ENCODE data around the gene DEFB116. TPM values are rescaled to one million over a fixed set of nuclear protein-coding genes. Genes with fewer than 3 reads are reported as not detected.
A peak's percentile ranks its signal among the peaks of the same experiment; 100 is the strongest.
"Not testable (repeated sequence)": the region's sequence is repeated elsewhere in the genome, so short reads cannot be mapped to it uniquely, and the experiment has no call there.

The DEFB116 gene
- polyA plus RNA-seq (2012; ENCODE audit: low read depth, missing spikeins), result not detected

GRCh38 chr20:31308535-31309162 lies at the start of gene DEFB116:
DEFB116 (minus strand) TSS chr20:31308585; CDS start chr20:31308585, 0 bp downstream.
- DNase-seq (ENCODE audit: insufficient read length, low spot score) (no peak), FAIRE-seq (no peak)
- TF ChIP-seq PAX5 (IDR thresholded peaks at IDR 0.05; ENCODE audit: insufficient read depth, low read length, severe bottlenecking), result no peak
- no peak for TF ChIP-seq SPI1 (IDR thresholded peaks at IDR 0.05; ENCODE audit: low read depth, low read length)
- TF ChIP-seq POU2F2 (IDR thresholded peaks at IDR 0.05; ENCODE audit: low read depth, low read length), result no peak
- TF ChIP-seq TAF1 (IDR thresholded peaks at IDR 0.05; ENCODE audit: low read depth, low read length), result no peak
- TF ChIP-seq POLR2AphosphoS5 (IDR thresholded peaks at IDR 0.05; ENCODE audit: low read depth, low read length), result no peak

- FAIRE-seq, result no peak
- TF ChIP-seq TAF1 (IDR thresholded peaks at IDR 0.05; ENCODE audit: low read depth, low read length) (no peak), POLR2AphosphoS5 (IDR thresholded peaks at IDR 0.05; ENCODE audit: low read depth, low read length) (no peak), POLR2A (IDR thresholded peaks at IDR 0.05; ENCODE audit: low read depth, low read length) (no peak), POU2F2 (IDR thresholded peaks at IDR 0.05; ENCODE audit: low read depth, low read length) (no peak), PAX5 (IDR thresholded peaks at IDR 0.05; ENCODE audit: insufficient read depth, low read length, severe bottlenecking) (no peak), SPI1 (IDR thresholded peaks at IDR 0.05; ENCODE audit: low read depth, low read length) (no peak)
- DNase-seq (ENCODE audit: insufficient read length, low spot score), result no peak
These were observed 47.6 kb upstream of the DEFB116 start for GRCh38 chr20:31355981-31356380.

DNA sequence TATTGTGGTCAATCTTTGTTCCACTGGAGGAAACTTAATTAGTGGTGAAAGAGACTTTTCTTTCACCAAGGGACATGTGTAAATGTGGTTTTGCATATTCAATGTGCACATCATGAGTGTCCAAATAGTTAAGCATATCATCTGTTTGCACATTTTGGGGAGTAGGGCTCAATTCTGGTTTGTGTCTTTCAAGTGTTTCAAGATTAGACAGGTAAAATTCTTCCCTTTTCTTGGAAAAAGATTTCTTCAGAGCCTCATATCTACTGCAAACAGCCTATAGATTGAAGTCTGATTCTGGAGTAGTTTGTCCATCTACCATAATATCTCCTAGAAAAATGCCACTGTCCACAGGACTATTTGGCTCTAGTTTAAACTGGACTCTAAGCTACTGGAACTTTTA lies 33.1 kb upstream of the DEFB116 start:
- DNase-seq (ENCODE audit: insufficient read length, low spot score) (no peak), FAIRE-seq (no peak)
- TF ChIP-seq POLR2AphosphoS5 (IDR thresholded peaks at IDR 0.05; ENCODE audit: low read depth, low read length), result no peak
- no peak for TF ChIP-seq SPI1 (IDR thresholded peaks at IDR 0.05; ENCODE audit: low read depth, low read length)
- TF ChIP-seq PAX5 (IDR thresholded peaks at IDR 0.05; ENCODE audit: insufficient read depth, low read length, severe bottlenecking), result no peak
- no peak for TF ChIP-seq TAF1 (IDR thresholded peaks at IDR 0.05; ENCODE audit: low read depth, low read length)

DNA sequence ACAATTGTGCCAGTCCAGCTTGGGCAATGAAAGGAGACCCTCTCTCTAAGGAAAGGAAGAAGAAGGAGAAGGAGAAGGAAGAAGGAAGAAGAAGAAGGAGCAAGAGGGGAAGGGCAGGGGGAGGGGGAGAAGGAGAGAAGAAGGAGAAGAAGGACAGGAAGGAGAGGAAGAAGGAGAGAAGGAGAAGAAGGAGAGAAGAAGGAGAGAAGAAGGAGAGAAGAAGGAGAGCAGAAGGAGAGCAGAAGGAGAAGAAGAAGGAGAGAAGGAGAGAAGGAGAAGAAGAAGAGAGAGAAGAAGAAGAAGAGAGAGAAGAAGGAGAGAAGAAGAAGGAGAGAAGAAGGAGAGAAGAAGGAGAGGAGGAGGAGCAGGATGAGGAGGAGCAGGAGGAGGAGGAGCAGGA lies 22.5 kb upstream of the DEFB116 start:
- no peak for TF ChIP-seq POU2F2 (IDR thresholded peaks at IDR 0.05; ENCODE audit: low read depth, low read length)
- TF ChIP-seq POLR2A (IDR thresholded peaks at IDR 0.05; ENCODE audit: low read depth, low read length), result no peak
- no peak for TF ChIP-seq SPI1 (IDR thresholded peaks at IDR 0.05; ENCODE audit: low read depth, low read length)
- no peak for TF ChIP-seq PAX5 (IDR thresholded peaks at IDR 0.05; ENCODE audit: insufficient read depth, low read length, severe bottlenecking)
- no peak for TF ChIP-seq POLR2AphosphoS5 (IDR thresholded peaks at IDR 0.05; ENCODE audit: low read depth, low read length)
- TF ChIP-seq TAF1 (IDR thresholded peaks at IDR 0.05; ENCODE audit: low read depth, low read length), result no peak
- FAIRE-seq, result no peak

DNA sequence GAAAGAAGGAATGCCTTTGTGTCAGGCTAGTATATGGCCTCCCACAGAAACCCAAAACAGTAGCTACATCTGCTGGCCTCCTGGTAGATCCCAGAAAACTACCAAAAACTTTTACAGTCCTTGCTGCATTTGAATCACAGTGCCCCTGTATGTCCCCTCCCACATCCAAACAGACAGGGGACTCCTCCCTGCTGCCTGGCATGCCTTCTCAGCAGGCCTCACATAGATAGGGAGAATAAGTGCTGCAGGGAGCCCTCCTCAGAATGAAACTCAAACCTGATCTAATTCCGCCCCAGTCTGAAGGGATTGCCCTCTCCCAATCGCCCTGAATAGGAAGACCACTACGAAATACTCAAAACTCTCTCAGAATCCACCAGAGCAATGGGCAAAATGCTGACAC lies 14.1 kb upstream of the DEFB116 start:
- no peak for TF ChIP-seq POLR2AphosphoS5 (IDR thresholded peaks at IDR 0.05; ENCODE audit: low read depth, low read length)
- no peak for TF ChIP-seq POU2F2 (IDR thresholded peaks at IDR 0.05; ENCODE audit: low read depth, low read length)
- no peak for TF ChIP-seq TAF1 (IDR thresholded peaks at IDR 0.05; ENCODE audit: low read depth, low read length)
- TF ChIP-seq POLR2A (IDR thresholded peaks at IDR 0.05; ENCODE audit: low read depth, low read length), result no peak
- no peak for TF ChIP-seq PAX5 (IDR thresholded peaks at IDR 0.05; ENCODE audit: insufficient read depth, low read length, severe bottlenecking)
- no peak for TF ChIP-seq SPI1 (IDR thresholded peaks at IDR 0.05; ENCODE audit: low read depth, low read length)
- FAIRE-seq, result no peak
- no peak for DNase-seq (ENCODE audit: insufficient read length, low spot score)

More for the DNA sequence above, 22.5 kb upstream of the DEFB116 start:
- DNase-seq (ENCODE audit: insufficient read length, low spot score), result no peak

DNA sequence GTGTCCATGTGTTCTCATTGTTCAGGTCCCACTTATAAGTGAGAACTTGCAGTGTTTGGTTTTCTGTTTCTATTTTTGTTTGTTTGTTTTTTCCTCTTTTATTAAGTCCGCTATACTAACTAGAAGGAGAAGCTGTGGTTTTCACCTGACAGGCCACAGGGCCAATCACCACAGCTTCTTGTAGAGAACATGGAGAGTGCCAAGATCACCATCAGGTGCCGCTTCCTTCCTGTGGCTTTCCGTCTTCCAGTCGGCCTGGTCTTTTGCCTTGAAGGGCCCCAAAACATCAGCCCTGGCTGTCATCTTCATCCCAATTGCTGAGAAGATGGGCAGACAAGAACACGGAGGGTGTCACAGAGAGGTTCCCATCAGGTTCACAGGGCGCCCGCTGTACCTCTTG lies 23.4 kb downstream of the DEFB116 start:
- not testable (repeated sequence) for FAIRE-seq; DNase-seq (ENCODE audit: insufficient read length, low spot score)

- FAIRE-seq (no peak), DNase-seq (ENCODE audit: insufficient read length, low spot score) (no peak)
- TF ChIP-seq TAF1 (IDR thresholded peaks at IDR 0.05; ENCODE audit: low read depth, low read length), result no peak
- TF ChIP-seq POU2F2 (IDR thresholded peaks at IDR 0.05; ENCODE audit: low read depth, low read length), result no peak
- TF ChIP-seq POLR2AphosphoS5 (IDR thresholded peaks at IDR 0.05; ENCODE audit: low read depth, low read length), result no peak
- no peak for TF ChIP-seq PAX5 (IDR thresholded peaks at IDR 0.05; ENCODE audit: insufficient read depth, low read length, severe bottlenecking)
- TF ChIP-seq SPI1 (IDR thresholded peaks at IDR 0.05; ENCODE audit: low read depth, low read length), result no peak
- TF ChIP-seq POLR2A (IDR thresholded peaks at IDR 0.05; ENCODE audit: low read depth, low read length), result no peak
These were observed 30.2 kb downstream of the DEFB116 start for GRCh38 chr20:31278178-31278577.

GRCh38 chr20:31274441-31274840 lies 33.9 kb downstream of the DEFB116 start:
- DNase-seq (ENCODE audit: insufficient read length, low spot score), result no peak
- TF ChIP-seq SPI1 (IDR thresholded peaks at IDR 0.05; ENCODE audit: low read depth, low read length) (no peak), POU2F2 (IDR thresholded peaks at IDR 0.05; ENCODE audit: low read depth, low read length) (no peak), POLR2A (IDR thresholded peaks at IDR 0.05; ENCODE audit: low read depth, low read length) (no peak), PAX5 (IDR thresholded peaks at IDR 0.05; ENCODE audit: insufficient read depth, low read length, severe bottlenecking) (no peak), TAF1 (IDR thresholded peaks at IDR 0.05; ENCODE audit: low read depth, low read length) (no peak), POLR2AphosphoS5 (IDR thresholded peaks at IDR 0.05; ENCODE audit: low read depth, low read length) (no peak)
- no peak for FAIRE-seq

DNA sequence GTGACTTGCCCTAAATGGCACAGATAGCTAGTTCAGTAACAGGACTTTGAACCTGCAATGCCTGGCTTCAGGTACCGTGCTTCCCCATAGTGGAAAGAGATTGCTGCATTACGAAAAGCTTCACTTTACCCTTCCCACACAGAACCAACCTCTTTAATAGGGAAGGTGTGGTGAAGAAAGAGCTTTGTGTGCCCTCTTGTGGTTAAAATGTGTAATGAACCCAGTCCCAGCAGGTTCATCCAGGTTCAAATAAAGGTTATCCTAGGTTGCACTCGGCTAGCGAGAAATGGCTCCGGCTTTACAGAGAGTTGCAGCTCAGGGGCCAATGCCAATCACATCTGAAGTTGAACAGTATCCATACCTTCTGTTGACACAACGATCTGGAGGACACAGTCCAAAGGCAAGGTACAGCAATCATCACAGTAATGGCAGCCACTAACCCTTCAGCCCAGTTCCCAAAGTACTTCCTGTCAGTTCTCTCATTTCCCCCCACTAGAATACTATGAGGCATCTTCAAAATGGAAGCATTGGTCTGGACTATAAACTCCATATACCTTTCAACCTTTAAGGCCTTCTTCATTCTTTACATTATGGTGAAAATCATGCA lies 48.0 kb downstream of the DEFB116 start:
- peak; percentile 26 for FAIRE-seq
- no peak for TF ChIP-seq SPI1 (IDR thresholded peaks at IDR 0.05; ENCODE audit: low read depth, low read length)
- TF ChIP-seq PAX5 (IDR thresholded peaks at IDR 0.05; ENCODE audit: insufficient read depth, low read length, severe bottlenecking), result no peak
- TF ChIP-seq POLR2AphosphoS5 (IDR thresholded peaks at IDR 0.05; ENCODE audit: low read depth, low read length), result no peak
- no peak for TF ChIP-seq TAF1 (IDR thresholded peaks at IDR 0.05; ENCODE audit: low read depth, low read length)
- TF ChIP-seq POU2F2 (IDR thresholded peaks at IDR 0.05; ENCODE audit: low read depth, low read length), result no peak
- TF ChIP-seq POLR2A (IDR thresholded peaks at IDR 0.05; ENCODE audit: low read depth, low read length), result no peak
- no peak for DNase-seq (ENCODE audit: insufficient read length, low spot score)

GRCh38 chr20:31257364-31257763 lies 51.0 kb downstream of the DEFB116 start, which contains the start of gene DEFB115:
DEFB115 (plus strand) TSS chr20:31257664; CDS start chr20:31257664, 0 bp downstream.
- DNase-seq (ENCODE audit: insufficient read length, low spot score), result no peak
- FAIRE-seq, result no peak
- no peak for TF ChIP-seq SPI1 (IDR thresholded peaks at IDR 0.05; ENCODE audit: low read depth, low read length)
- TF ChIP-seq POU2F2 (IDR thresholded peaks at IDR 0.05; ENCODE audit: low read depth, low read length), result no peak
- no peak for TF ChIP-seq TAF1 (IDR thresholded peaks at IDR 0.05; ENCODE audit: low read depth, low read length)
- TF ChIP-seq POLR2AphosphoS5 (IDR thresholded peaks at IDR 0.05; ENCODE audit: low read depth, low read length), result no peak
- no peak for TF ChIP-seq PAX5 (IDR thresholded peaks at IDR 0.05; ENCODE audit: insufficient read depth, low read length, severe bottlenecking)
- no peak for TF ChIP-seq POLR2A (IDR thresholded peaks at IDR 0.05; ENCODE audit: low read depth, low read length)
